GM19193 (cell line): ENCODE results near the gene PHLPP1.

ENCODE experiments used
- POLR2A ChIP-seq: IDR thresholded peaks from 4 replicates; pipeline ENCODE4 v1.6.1; 2011; ENCODE audit not compliant: insufficient read depth, insufficient read length; ENCODE audit errors: extremely low read depth

Gene PHLPP1

GRCh38 chr18:62751341-62751821 lies 36.0 kb downstream of the PHLPP1 start:
- no peak for TF ChIP-seq POLR2A

- TF ChIP-seq POLR2A: no peak
Measured at GRCh38 chr18:62751977-62752376, 36.6 kb downstream of the PHLPP1 start.

GRCh38 chr18:62754026-62754425 lies 38.7 kb downstream of the PHLPP1 start:
- no peak for TF ChIP-seq POLR2A

GRCh38 chr18:62755454-62755853 lies 40.1 kb downstream of the PHLPP1 start:
- TF ChIP-seq POLR2A: no peak

- TF ChIP-seq POLR2A: no peak
Measured at GRCh38 chr18:62755946-62756345, 40.6 kb downstream of the PHLPP1 start.

- TF ChIP-seq POLR2A: no peak
Measured at GRCh38 chr18:62757399-62758010, 42.2 kb downstream of the PHLPP1 start.

- TF ChIP-seq POLR2A: no peak
Measured at GRCh38 chr18:62758591-62758990, 43.2 kb downstream of the PHLPP1 start.

GRCh38 chr18:62759704-62760402 lies 44.5 kb downstream of the PHLPP1 start:
- TF ChIP-seq POLR2A: no peak

- no peak for TF ChIP-seq POLR2A
Measured at GRCh38 chr18:62760403-62760734, 45.0 kb downstream of the PHLPP1 start.

- TF ChIP-seq POLR2A: no peak
Measured at GRCh38 chr18:62763101-62763521, 47.8 kb downstream of the PHLPP1 start.

GRCh38 chr18:62766266-62766665 lies 50.9 kb downstream of the PHLPP1 start:
- no peak for TF ChIP-seq POLR2A

GRCh38 chr18:62767321-62767720 lies 52.0 kb downstream of the PHLPP1 start:
- TF ChIP-seq POLR2A: no peak

- no peak for TF ChIP-seq POLR2A
Measured at GRCh38 chr18:62767836-62768557, 52.7 kb downstream of the PHLPP1 start.

GRCh38 chr18:62768558-62768943 lies 53.2 kb downstream of the PHLPP1 start:
- no peak for TF ChIP-seq POLR2A

GRCh38 chr18:62769216-62769615 lies 53.9 kb downstream of the PHLPP1 start:
- no peak for TF ChIP-seq POLR2A
